Activated naive CD4-positive, alpha-beta T cell treated with Interleukin-2 at 50 U/mL for 16 hours (primary cell): ENCODE results near the gene MARF1.
"Not testable (repeated sequence)": the region's sequence is repeated elsewhere in the genome, so short reads cannot be mapped to it uniquely, and the experiment has no call there.

ENCODE experiments used
- DNase-seq: peaks from one replicate; pipeline ENCODE4 v3.0.0-alpha.2; 2020

The MARF1 gene

DNA sequence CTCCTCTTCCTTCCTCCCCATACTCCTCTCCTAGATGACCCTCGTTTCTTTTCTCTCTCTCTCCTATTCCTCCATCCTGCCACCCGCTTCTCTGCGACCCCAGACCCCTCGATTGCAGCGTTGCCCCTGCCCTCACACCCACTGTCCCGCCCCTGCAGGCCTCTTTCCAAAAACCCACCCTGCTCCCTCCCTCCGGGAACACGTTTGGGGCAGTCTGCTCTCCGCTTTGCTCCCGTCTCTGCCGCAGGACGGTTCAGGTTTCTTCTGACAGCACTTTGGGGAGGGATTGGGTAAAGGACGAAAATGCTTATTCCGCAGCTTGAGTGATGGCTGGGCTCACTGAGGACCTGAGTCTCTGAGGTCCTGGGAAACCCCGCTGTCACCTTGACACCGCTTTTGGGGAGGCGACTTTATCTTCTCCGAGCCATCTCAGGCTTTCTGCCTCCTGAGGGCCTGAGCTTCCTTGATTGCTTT is 7.8 kb upstream of the MARF1 start:
- DNase-seq: peak; percentile 56

DNA sequence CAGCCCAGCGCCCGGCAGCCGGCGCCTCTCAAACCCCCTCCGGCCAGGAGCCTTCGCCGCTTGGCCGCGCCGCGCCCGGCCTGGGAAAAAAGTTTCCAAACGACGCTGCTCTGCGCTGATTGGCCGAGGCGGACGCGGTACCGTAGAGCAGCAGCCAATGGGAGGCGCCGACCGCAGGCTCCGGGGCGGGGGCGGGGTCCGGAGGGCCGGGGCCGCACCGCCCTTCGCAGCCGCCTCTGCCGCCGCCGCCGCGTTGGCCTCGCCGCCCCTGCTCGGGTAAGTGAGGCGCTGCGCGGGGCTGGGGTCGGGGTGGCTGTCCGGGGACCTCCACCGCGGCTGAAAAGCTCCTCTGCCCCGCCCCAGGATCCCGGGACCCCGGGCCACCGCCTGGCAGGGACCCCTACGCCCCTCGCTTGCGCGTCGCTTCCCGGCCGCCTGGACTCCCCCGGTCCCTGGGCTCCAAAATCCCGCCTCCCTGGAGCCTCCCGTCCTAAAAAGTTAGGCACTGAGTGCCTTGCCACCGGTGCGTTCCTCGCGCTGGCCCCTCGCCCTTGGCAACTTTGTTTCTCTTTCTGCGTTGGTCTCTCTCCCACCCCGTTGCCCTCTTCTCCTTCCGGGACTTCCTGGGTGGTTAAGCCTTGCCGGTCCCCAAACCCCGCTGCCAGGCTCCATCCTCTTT is 7.2 kb upstream of the MARF1 start, which contains the start of gene NDE1:
Gene NDE1 (plus strand): TSS at position 227 of the 679 bp plus-strand sequence. CDS start 14,534 bp downstream, outside the sequence.
- peak; percentile 88 for DNase-seq

DNA sequence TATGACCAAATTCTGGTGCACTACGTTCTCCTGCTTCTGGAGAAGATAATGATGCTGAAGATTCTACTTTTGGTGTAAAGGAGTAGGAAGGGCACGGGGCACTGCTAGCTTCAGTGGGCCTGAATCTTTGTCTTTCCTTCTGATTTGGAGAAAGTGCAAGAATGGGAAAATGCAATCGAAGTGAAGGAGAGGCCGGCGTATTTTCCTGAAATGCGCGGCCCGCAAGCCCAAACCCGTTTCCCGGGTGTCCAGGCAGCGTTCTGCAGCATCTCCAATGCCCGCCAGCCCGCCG is 6.7 kb upstream of the MARF1 start:
- DNase-seq: no peak

DNA sequence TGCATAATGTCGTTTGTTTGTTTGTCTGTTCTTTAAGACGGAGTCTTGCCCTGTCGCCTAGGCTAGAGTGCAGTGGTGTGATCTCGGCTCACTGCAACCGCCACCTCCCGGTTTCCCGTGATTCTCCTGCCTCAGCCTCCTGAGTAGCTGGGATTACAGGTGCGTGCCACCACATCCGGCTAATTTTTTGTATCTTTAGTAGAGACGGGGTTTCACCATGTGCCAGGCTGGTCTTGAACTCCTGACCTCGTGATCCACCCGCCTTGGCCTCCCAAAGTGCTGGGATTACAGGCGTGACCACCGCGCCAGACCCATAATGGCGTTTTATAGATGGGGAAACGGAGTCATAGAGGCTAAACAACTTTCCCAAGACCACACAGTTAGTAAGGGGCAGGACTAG is 6.4 kb upstream of the MARF1 start:
- DNase-seq: not testable (repeated sequence)

DNA sequence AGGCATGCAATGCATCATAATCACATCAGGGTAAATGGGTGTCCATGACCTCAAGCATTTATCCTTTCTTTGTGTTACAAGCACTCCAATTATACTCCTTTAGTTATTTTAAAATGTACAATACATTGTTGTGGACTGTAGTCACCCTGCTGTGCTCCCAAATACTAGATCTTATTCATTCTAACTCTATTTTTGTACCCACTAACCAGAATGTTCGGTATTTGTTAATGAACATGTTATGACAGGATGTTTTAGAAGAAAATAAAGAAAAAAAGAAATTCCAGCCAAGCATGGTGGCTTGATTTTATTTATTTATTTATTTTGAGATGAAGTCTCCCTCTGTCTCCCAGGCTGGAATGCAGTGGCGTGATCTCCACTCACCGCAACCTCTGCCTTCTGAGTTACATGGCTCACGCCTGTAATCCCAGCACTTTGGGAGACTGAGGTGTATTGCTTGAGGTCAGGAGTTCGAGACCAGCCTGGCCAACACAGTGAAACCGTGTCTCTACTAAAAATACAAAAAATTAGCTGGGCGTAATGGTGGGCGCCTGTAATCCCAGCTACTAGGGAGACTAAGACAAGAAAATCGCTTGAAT is 5.3 kb upstream of the MARF1 start:
- DNase-seq: no peak

DNA sequence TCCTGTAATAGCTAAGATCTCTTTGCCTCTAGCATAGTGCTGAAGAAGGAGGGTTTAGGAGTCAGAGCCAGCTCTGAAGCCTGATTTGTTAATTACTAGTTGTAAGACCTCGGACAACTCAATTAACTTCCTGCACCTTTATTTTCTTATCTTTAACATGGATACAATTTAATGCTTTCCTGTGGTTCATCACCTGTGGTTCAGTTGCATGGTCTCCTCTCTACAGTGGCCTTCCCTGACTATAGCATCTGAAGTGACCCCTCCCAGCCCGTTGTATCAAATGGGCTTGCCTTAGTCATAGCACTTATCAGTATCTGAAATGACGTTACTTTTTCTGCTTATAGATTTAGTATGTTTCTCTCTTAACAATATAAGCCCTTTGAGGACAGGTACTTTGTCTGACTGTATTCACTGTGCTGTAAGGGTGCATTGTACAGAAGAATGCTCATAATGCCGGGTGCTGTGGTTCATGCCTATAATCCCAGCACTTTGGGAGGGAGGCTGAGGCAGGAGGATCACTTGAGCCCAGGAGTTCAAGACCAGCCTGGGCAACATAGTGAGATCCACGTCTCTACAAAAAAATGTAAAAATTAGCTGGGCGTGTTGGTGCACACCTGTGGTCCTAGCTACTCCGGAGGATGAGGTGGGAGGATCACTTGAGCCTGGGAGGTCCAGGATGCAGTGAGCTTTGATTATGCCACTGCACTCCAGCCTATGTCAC is 4.5 kb upstream of the MARF1 start:
- DNase-seq: no peak

DNA sequence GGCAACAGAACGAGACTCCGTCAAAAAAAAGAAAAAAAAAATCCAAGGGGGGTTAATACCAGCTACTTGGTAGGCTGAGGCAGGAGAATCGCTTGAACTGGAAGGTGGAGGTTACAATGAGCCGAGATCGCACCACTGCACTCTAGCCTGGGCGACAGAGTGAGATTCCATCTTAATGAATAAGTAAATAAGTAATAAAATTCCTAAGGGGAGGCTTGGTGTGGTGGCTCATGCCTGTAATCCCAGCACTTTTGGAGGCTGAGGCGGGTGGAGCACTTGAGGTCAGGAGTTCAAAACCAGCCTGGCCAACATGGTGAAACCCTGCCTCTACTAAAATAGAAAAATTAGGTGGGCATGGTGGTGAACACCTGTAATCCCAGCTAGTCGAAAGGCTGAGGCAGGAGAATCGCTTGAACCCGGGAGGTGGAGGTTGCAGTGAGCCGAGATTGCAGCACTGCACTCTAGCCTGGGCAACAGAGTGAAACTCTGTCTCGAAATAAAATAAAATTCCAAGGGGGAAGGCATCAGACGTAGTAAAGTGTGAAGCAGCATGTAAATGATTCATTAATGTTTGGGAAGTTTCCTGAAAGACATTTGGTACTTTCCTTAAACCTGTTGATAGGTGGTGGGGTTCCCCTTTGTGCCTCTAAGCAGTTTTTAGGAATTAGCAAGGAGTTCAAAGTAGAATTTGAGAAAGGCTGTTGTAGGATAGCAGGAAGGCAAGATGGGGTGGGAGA is 3.8 kb upstream of the MARF1 start:
- not testable (repeated sequence) for DNase-seq

DNA sequence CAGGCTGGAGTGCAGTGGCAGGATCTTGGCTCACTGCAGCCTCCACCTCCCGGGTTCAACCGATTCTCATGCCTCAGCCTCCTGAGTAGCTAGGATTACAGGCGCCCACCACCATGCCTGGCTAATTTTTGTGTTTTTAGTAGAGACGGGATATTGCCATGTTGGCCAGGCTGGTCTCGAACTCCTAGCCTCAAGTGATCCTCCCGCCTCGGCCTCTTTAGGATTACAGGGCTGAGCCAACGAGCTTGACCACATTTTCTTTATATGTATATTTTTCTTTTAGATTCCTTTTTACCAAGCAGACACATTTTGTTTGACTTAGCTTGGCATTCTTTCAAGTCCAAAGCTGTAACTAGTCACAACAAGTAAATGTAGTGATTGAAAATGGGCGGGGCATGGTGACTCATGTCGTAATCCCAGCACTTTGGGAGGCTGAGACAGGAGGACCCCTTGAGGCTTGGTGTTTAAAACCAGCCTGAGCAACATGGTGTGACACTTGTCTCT is 2.1 kb upstream of the MARF1 start:
- not testable (repeated sequence) for DNase-seq

DNA sequence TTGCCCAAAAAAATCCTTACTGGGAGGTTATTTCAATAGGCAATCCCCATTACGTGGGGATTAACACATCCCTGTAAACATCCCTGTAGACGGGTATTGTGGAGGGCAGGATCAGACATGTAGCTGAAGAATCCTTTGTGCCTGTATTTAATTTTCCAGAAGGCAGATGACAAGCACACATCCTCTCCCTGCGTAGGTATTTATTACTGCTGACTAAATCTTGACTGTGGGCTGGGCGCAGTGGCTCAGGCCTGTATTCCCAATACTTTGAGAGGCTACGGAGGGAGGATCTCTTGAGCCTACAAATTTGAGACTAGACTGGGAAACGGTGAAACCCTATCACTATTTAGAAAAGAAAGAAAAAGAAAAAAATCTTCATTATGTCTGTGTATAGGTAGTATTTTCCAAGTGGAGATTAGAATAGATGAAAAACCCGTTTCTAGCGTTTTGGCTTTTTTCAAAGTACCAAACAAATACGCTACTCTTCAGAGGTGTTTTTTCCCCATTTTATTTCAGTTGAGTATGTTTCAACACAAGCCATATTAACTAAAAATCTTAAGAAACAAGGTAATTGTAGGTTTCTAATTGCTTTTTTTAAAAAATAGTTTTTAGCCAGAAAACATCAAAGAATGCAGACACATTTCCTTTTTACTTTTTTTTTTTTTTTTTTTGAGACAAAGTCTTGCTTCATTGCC is 1.5 kb upstream of the MARF1 start:
- DNase-seq: no peak

DNA sequence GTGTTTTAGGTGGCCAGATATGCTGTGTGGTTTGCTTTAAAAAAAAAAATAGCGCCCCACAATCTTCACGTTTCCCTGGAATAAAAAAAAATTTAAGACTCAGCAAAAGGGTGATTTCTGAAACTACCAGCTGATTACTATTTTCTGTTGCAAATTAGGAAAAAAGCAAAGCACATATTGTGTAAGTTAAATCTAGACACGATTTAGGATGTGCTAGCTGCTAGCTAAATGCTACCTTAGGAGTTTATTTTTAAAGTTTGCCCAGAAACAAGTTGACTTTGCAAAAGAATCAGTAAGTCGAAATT is 944 bp upstream of the MARF1 start:
- DNase-seq: no peak

DNA sequence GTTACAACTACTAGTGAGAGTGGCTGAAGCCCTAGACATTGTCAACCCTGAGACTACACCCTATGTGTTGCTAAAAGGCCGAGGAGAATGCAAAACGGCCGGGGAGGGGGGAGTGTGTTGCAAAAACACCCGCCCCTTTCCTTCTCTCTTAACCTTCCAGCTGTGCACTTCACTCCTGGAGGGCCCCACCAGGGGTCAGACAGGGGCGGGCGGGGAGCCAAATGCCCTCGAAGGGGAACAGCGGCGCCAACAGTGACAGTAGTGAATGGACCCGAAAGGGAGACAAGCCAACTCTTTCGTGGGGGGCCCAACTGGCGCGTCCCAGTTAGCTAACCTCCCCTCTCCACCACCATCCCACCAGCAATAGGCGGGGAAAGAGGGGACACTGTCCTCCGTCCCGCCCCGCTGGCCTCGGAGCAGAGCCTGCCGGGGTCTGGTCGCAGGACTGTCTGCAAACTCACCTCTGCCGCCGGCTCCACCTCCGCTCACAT is 352 bp downstream of the MARF1 start:
- DNase-seq: peak; percentile 77

DNA sequence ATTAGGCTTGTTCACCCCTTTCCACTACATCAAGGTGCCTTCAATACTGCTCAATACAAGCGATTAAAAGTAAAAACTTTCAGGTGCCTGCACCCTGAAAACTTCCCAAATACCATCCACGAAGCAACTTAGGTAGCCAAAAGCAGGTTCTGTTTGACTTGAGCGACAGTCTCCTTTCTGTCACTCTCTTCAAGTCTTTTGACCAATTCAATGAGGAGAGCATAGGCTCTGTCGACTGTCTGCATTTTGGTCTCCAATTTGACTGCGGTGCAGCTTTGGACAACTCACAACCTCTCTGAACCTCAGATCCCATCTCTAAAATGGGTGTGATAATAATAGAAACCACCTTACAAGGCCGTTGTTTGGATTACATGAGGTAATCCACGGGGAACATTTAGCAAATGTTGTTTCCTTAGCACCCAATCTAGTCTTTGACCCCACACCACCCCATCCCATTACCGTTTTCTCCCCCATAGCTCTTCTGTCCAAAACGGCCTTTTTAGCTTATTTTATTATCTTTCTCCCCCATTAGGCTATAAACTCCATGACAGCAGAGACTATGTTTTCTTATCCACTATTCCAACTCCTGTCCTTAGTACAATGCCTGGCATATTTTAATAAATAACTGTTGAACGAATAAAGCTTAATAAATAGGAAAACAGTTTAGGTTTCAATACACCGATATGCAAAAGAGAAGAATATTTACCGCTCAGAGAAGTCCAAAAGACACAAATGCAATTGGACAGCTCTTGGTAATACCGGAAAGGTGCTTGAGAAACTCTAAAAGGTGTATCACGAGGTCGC is 999 bp downstream of the MARF1 start:
- DNase-seq: no peak

DNA sequence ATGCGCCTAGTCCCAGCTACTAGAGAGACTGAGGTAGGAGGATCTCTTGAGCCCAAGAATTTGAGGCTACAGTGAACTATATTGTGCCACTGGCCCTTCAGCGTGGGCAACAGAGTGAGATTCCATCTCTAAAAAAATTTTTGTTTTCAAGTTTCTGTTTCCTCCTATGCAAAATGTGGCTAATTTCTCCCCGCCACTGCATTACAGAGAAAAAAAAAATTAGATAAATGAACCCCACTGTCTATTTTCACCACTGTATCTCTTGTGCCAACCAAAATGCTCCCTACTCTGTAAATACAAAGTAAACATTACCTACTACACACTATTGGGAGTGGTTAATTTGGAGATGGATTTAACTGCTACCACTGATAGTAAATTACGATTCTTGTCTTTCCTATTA is 2.0 kb downstream of the MARF1 start:
- DNase-seq: no peak

DNA sequence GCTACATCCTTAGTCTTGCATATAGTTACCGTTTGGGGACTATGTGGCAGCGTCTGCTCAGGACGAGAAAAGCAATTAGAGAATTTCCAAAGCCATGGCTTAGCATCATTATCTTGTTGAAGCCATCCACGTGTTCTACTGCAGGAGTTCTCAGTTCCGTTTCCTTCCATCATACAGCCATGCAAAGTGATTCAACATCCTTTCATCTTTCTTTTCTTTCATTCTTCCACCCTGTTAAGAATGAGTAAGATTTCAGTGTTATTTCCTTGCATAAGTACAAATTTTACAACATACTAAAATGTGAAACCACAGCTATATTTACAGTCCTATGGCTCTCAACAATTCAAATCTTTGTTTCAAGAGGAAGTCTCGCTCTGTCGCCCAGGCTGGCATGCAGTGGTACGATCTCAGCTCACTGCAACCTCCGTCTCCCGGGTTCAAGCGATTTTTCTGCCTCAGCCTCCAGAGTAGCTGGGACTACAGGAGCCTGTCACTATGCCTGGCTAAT is 3.8 kb downstream of the MARF1 start:
- peak; percentile 15 for DNase-seq

DNA sequence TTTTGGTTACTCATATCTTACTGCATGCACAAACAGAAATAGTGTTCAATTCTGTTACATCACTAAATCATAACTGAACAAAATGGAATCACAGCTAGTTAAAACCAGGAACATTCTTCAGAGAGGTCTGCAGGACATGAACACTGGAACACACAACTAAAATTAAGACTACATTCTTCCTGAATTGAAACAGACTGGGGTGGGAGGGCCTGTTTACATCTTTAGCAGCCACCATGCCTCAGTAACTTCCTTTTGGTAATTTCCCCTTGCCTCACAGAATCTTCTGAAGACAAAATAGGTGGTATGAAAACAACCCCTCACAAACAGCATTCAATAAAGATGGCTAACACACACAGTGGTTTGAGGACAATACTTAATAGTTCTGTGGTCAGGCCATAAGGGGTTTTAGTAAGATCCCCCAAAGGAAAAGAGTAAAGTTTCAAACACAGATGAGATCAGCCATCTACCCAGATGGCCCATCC is 6.5 kb downstream of the MARF1 start:
- DNase-seq: no peak

DNA sequence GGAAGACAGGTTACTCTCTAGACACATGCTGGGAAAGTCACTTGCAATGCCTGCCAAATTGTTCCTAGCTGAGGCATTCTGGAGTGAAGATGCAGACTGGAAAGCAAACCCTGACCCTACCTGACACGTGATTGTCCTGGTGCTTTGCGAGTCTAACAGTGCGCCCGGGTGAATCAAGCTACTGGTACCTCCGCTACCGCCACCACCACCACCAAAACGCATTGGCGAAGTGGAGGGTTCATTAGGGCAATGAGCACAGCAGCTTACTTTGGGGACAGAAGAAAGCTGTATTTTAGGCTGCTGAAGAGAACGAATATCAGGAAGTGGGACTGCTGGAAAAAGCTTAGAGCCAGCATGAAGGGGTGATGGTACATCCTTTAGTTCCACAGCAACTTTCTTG is 7.0 kb downstream of the MARF1 start:
- no peak for DNase-seq

DNA sequence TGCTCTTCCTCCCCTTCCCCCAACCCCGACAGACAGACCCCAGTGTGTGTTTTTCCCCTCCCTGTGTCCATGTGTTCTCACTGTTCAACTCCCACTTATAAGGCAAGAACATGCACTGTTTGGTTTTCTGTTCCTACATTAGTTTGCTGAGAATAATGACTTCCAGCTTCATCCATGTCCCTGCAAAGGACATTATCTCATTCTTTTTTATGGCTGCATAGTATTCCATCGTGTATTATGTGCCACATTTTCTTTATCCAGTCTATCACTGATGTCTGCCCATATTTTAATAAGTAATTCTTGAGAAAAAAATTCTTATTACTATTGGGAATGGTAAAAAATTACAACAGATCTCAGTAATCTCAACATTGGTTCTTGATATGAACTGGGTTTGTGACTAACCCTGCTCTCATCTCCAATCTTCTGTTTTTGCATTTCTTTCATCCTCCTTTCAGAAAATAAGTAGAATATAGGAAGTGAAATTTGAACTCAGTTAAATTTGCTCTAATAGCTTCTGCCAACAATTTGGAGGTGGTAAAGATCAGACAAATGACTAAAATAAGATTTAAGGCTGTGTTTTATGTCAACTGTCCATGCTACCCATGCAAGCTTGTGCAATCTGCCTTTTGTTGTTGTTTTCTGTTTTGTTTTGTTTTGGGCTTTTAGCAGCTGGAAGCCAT is 11.1 kb downstream of the MARF1 start:
- DNase-seq: no peak

DNA sequence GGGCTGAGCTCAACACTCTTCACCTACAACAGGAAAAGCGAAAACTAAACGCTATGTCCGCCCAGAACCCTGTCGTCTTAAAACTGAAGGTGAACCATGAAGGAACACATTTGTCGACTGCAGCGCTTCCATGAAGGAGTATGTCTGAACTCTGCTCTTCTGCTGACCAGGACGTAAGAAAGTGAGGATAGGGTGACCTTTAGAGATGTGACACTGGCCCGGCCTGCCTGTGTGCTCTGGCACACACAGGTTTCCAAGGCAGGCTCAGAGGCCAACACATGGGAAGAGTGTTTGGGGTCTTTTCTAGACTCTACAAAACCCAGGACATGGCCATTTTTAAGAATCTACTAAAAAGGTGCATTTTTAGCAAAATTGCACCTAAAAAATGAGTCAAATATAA is 21.1 kb downstream of the MARF1 start:
- DNase-seq: no peak

DNA sequence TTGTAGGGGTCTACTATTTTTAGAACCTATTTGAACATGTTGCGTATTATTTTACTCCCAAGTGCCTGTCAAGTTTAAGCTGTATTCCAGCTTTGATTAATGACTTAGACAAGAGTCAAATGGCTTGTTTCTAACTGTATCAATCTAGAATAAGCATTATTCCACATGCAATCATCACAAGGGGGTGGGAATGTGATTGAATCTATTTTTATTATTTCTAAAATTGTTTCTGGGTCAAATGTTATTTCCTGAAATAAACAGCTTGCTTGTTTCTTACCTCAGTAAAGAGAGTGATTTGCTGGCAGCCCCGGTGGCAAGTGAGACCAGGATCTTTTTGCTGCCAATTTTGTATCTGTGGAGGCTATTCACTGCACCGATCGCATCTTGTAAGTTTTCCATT is 21.5 kb downstream of the MARF1 start:
- no peak for DNase-seq

DNA sequence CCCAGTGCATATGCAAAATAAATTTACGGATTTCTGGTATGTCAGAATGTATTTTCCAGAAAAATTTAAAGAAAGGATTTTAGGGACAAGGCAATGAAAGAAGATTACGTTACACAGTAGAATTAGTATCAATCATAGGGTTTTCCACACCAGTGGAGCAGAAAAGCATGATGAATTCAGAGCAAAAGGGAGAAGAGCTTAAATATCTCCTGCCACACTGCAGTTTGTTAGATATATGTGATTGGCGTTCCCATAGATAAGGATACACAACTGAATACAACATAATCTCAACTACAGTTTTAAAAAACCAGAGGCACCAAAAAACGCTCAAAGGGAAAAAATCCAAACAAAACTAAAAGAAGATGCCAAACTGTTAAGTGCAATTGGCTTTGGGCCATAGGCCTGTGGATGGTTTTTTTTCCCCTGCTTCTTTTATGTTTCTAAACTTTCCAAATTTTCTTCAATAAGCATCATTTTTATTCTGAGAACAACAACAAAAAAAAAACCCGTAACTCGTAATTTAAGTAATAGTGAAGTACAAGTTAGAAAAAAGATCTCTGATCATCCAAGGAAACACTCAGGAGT is 22.3 kb downstream of the MARF1 start:
- DNase-seq: no peak

DNA sequence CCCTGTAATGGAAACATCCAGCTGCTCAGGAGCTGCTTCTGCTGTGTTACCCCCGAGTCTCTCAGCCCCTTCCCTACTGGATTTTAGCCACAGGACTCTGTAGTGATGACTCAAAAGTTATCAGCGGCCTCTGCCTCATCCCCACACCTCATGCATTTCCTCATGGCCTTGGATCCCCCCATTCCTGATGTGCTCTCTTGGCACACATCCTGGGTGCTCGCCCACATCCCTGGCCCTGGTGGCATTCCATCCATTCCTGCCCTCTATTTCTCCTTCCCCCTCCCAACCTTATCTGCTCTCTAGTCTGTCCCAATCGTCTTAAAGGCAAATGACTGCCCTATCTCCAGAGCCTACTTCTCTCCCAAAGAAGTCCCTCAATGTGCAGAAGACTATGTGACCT is 24.6 kb downstream of the MARF1 start:
- DNase-seq: no peak
